ENCODE data around the gene MYO1G.
"Not testable (repeated sequence)": the region's sequence is repeated elsewhere in the genome, so short reads cannot be mapped to it uniquely, and the experiment has no call there.

Gene MYO1G

DNA sequence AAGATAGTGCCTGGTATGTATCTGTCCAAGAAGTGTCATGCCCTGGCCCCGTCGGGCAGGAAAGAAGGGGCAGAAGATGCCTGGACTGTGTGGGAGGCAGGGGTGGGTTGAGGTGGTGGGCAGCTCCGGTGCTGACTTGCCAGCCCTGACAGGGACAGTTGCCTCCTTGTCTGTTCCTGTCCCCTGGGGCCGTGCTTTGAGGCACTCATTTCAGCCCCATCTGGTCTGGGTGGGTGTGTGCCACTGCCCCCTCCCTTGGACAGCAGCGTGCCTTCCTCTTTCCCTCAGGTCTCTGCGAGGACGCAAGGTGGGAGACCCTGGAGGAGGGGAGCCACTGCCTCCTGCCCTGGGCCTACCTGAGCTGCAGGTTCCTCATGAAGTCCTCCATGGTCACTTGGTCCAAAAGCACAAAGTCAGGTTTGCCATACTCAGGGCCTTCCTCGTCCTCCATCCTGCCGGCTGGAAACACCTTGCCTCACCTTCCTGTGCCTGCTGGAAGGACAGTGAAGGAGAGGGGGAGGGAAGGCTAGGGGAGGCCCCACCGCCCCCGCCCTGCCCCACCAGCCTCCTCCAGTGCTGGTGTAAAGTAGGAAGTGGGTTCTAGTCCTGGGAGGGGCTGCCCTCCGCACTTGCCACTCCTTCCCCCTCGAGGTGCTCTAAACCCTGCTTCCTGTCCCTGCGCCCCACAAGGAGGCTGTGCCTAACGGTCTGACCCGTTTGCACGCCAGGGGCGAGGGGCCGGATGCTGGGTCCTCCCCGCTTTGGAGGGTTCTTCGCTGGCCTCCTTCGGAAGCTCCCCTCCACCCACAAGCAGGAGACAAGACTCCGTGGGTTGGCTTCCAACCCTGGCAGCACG lies at the start of gene MYO1G:
TSS of gene MYO1G (minus strand) at position 505 of the 856 bp plus-strand sequence. CDS start at position 451, 54 bp downstream.
- no peak for DNase-seq

GRCh38 chr7:45028138-45028919 lies 49.5 kb upstream of the MYO1G start:
- DNase-seq = no peak

DNA sequence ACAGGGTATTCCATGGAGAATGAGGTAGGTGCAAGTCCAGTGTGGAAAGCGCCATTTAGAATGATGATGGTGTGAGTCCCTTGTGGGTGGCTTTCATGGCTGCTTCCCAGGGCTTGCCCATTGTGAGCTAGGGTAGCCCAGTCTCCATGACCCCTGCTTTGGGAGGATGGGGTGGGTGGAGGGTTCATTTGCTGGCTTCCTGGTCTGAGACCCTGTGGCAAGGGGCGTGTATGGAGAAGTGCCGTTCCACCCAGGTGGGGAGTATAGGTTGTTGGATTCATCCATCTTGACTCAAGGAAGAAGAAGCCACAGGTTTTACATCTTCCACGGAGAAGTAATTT lies 48.9 kb upstream of the MYO1G start:
- no peak for DNase-seq

DNA sequence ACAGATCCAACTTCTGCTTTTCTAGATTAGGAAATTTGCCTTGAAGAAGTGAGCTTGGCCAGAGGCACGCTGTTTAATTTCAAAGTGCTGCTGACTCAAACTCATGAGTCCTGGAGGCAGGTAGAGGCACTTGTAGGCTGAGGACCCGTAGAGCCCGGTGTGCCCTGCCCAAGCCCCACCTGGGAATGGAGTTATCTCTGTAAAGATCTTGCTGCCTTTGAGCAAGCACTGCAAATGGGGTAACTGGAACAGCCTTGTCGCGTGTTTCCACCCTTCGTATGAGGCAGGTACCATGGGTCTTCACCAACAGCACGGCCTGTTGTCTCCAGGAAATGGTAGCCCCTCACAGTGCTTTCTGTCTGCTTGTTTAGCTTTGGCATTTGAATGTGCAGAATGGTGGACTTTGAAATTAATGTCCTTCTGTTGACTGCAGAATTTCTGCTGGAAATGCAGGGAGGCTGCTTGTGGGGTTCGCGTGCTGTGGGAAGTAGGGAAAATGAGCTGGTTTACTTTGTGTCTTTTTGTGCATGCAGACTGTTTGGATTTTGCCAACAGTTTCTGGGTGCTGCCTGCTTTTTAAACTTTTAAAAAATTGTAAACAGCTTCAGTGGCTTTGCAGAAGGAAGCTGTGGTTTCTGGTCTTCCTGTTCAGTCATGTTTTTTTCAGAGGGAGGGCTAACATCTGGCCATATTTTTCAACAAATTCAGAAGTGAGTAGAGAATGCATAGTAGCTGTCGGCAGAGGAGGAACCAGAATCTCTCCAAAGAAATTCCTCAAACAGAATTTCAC lies 48.4 kb upstream of the MYO1G start:
- DNase-seq = no peak

- DNase-seq = no peak
Observed at GRCh38 chr7:45026013-45026412, 47.2 kb upstream of the MYO1G start.

- not testable (repeated sequence) for DNase-seq
Observed at GRCh38 chr7:45025473-45025872, 46.7 kb upstream of the MYO1G start.

GRCh38 chr7:45024126-45024744 lies 45.4 kb upstream of the MYO1G start:
- no peak for DNase-seq

- DNase-seq = no peak
Observed at GRCh38 chr7:45021604-45022296, 42.9 kb upstream of the MYO1G start.

GRCh38 chr7:45020915-45021314 lies 42.1 kb upstream of the MYO1G start:
- DNase-seq = no peak

DNA sequence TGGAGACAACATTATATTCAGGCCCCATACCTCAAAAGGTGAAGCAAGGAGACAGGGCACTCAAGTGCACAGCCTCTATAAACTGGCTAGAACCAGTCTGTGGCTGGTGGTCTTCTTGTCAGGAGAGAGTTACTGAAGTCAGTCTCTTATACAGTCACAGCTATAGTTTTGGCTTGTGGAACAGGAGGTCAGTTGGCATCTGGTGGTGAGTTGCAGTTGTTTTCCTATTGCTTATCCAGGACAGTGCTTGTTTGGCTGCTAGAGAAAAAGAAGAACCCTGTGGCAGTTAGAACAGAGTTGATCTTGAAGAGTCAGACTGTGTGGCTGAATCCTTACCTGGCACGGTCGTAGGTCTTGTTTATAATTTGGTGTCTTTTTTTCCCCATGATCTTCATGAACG lies 38.4 kb upstream of the MYO1G start:
- DNase-seq = no peak

DNA sequence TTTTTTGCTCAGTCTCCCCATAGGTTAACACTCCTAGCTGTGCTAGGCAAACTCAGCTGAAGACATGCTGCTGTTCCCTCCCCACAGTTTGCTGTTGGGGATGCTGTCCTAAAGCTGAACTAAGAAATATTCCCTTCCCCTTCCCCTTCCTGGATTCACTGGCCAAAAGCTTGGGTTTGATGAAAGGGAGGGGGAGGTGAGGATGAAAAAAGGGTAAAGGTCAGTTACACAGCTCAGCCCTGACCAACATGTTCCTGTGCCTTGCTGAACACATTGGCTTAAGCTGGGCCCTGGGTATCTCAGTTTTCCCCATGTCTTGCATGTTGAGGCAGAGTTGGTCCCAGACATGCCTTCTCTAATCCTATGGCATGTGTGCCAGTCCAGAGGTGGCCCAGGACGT lies 36.5 kb upstream of the MYO1G start:
- no peak for DNase-seq

GRCh38 chr7:45013465-45013967 lies 34.7 kb upstream of the MYO1G start:
- no peak for DNase-seq

DNA sequence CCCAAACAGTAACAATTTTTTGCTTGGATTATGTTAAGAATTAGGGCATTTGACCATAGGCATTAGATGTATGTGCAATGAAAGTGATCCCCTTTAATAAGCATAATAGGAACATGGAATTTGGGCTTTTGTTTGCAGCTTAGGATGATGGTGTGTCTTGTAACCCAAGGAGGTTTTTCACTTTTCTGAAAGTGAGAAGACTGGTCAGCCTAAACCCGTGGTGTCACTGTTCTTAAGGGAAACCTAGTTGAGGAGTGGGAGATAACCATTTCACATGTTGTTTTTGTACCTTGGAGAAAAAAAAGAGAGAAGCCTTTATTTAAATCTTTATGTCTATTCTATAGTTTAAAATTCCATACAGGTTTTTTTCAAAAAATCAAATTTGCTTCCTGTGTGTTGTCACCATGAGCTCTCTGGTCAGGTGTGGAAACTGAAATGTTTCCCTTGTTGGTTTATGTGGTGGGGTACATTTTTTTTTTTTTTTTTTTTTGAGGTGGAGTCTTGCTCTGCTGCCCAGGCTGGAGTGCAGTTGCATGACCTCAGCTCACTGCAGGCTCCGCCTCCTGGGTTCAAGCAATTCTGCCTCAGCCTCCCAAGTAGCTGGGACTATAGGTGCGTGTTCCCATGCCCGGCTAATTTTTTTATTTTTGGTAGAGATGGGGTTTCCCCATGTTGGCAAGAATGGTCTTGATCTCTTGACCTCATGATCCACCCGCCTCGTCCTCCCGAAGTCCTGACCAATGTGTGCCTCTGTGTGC lies 28.9 kb upstream of the MYO1G start:
- DNase-seq = no peak

- no peak for DNase-seq
Observed at GRCh38 chr7:45007106-45007505, 28.3 kb upstream of the MYO1G start.

- DNase-seq = no peak
Observed at GRCh38 chr7:45003789-45004188, 25.0 kb upstream of the MYO1G start.

DNA sequence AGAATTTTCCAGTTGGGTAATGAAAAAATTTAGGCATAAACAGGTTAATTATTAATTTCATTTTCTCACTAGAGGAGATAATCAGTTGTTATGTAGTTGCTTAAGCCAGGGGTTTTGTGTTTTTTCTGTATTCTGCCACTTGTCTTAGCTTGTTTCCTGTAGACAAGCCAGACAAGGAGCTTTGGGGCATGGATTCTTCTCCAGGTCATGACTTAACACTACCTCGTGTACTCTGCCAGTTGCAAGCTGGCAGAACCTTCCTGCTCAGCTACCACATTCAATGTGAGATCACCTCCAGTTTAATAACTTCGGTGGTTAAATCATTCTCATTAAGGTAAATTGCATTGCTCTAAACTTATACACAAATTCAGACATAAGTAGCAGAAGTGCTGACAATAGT lies 23.0 kb upstream of the MYO1G start:
- DNase-seq = no peak

GRCh38 chr7:45001138-45001694 lies 22.4 kb upstream of the MYO1G start:
- no peak for DNase-seq

DNA sequence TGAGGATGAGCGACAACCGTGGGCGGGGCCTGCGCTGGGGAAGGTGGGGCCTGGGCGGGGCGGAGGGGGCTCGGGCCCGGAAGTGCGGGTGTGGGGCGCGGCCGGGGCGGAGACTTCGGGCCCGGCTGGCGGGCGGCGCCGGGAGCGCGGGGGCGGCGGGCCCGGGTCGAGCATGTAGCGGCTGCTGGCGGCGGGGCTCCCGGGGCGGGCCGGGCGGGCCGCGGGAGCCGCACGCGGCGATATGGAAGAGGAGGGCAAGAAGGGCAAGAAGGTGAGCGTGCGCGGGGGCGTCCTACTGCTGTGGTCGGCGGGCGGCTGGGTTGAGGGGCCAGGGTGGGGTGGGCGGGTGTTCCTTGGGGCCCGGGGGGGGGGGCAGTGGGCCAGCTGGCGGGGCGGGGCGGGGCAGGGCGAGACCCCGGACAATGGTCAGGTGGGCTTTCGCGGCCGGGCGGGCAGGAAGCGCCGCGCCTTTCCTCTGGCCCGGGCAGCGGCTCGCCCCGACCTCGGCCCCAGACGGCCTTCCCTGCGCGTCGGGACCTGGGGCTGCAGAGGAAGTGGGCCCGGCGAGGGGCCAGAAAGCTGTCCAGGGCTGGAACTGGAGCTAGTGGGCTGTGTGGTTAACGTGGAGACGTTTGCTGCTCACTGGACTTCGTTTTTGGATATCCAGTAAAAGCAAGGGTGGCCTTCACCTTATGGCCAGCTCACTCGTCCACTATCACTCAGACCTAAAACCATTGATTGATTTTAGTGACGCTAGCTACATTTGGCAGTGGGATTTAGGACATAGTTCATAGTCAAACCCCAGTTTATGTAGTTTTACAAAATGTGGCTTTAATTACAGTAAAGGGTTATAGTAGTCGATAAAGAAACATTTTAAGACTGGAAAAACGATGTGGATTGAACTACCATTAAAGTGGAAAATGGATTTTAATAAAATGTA lies 21.5 kb upstream of the MYO1G start, which contains the start of gene CCM2:
TSS of gene CCM2 (plus strand) at position 109 of the 940 bp plus-strand sequence. CDS start at position 242, 133 bp downstream.
- no peak for DNase-seq

DNA sequence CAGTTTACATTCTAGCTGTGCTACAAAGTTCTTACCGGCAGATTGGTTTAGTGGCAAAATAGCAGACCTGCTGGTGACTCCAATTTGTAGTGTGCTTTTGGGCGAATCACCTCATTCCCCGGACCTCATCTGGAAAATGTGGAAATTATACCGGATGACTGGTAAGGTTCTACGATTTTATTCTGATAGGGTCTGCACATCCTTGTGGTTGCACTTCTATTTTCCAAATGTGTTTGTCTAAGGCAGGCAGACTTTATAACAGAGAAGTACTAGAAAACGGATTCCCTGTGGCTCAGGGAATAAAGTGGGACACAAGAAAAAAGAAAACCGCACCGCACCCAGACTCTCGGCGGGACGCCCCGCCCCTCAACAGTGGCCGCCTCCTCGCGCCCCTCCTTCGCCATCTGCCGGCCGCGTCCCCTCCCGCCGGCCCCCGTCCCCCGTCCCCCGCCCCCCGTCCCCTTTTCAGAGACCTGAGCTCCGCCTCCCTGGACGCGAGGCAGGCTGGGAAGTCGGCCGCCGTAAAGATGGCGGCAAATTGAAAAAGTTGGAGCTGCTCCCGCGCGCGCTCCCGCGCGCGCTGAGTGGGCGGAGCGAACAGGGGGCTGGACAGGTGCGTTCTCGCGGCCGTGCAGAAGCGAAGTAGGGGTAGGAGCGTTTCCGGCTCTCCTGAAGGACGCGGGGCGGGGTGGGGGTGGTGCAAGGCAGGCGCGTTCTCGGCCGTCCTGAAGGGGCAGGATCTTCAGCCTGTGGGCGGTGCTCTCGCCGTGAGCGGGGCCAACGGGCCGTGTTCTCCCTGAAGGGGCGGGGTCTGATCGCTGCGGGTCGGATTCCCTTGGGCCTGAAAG lies 20.7 kb upstream of the MYO1G start:
- peak; percentile 83 for DNase-seq

Measured in NCI-H524 treated with DMSO at 0.1 percent for 48 hours (cell line).